LNCAP (cell line): ENCODE measurements around the gene CDH10.

Experiments
- CTCF ChIP-seq: fragments of 450-650 bp; IDR thresholded peaks from 2 replicates; pipeline ENCODE4 v1.5.1; 2017; ENCODE audit warnings: mild to moderate bottlenecking

Gene CDH10

GRCh38 chr5:24602188-24602587 lies 42.6 kb downstream of the CDH10 start:
- TF ChIP-seq CTCF: no peak

GRCh38 chr5:24598956-24599355 lies 45.8 kb downstream of the CDH10 start:
- TF ChIP-seq CTCF: no peak

GRCh38 chr5:24595329-24595728 lies 49.4 kb downstream of the CDH10 start:
- no peak for TF ChIP-seq CTCF

GRCh38 chr5:24591426-24591825 lies 53.4 kb downstream of the CDH10 start:
- no peak for TF ChIP-seq CTCF

GRCh38 chr5:24589566-24589965 lies 55.2 kb downstream of the CDH10 start:
- TF ChIP-seq CTCF: no peak

- TF ChIP-seq CTCF: no peak
These were observed 59.0 kb downstream of the CDH10 start for GRCh38 chr5:24585751-24586150.

GRCh38 chr5:24571302-24571701 lies 73.5 kb downstream of the CDH10 start:
- TF ChIP-seq CTCF: no peak

GRCh38 chr5:24566933-24567332 lies 77.8 kb downstream of the CDH10 start:
- TF ChIP-seq CTCF: no peak
